GM12801 (cell line): ENCODE data around the gene TRAF3IP1.

ENCODE experiments used
- TF ChIP-seq, protein P1 (sequence below): IDR thresholded peaks from one replicate; pipeline ENCODE4 v1.5.1; 2011; ENCODE audit warnings: control low read depth; ENCODE audit not compliant: insufficient read length; ENCODE audit errors: extremely low read depth

Gene TRAF3IP1

DNA sequence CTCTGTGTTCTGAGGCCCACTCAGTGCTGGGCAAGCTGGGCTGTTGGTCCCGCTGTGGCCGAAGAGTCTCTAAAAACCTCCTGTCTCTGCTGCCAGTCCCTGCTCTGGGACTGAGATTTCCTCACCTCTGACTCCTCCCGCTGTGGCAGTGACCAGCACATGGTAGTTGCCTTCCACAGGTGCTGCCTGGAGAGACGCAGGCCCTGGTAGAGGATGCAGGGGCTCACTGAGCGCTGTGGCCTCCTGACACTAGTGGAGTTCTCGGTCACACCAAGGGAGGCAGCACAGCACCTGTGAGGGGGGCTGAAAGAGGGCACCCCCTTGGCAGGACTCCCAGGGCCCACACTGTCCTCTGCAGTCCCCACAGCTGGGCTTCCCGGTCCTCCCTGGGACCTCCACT, 102.6 kb downstream of the TRAF3IP1 start:
- TF ChIP-seq, protein P1, sequence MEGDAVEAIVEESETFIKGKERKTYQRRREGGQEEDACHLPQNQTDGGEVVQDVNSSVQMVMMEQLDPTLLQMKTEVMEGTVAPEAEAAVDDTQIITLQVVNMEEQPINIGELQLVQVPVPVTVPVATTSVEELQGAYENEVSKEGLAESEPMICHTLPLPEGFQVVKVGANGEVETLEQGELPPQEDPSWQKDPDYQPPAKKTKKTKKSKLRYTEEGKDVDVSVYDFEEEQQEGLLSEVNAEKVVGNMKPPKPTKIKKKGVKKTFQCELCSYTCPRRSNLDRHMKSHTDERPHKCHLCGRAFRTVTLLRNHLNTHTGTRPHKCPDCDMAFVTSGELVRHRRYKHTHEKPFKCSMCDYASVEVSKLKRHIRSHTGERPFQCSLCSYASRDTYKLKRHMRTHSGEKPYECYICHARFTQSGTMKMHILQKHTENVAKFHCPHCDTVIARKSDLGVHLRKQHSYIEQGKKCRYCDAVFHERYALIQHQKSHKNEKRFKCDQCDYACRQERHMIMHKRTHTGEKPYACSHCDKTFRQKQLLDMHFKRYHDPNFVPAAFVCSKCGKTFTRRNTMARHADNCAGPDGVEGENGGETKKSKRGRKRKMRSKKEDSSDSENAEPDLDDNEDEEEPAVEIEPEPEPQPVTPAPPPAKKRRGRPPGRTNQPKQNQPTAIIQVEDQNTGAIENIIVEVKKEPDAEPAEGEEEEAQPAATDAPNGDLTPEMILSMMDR, result no peak

DNA sequence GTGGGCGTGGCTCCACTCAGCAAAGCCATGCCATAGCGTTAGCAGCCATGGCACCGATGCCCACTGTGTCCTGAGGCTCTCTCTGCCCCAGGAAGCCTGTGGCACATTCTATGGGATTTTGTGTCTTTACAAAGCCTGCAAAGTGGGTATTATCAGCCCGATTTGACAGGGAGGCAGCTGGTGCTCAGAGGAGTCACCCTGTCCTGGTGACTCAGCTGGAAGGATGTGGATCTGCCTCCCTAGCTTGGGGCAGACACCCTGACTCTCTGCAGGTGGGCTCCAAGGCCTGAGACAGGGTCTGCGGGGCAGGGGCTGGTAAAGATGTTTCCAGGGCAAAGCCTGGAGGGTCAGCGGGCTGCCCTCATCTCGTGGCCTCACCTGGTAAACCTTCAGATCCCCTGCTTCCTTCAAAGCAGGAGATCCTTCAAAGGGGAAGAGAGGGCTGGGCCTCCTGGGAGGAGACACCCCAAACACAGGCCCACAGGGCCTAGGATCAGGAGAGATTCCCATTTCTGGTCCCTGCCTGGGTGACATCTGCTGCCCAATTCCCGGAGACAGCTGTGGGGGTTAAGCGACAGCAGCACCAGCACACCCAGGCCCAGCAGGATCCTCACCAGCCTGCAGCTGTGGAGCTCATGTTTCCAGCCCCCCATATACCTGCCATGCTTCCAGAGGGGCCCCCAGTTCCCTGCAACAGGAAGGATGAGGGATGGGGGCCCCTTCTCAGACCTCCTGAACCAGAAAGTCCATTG, 103.4 kb downstream of the TRAF3IP1 start:
- TF ChIP-seq, protein P1, result no peak

DNA sequence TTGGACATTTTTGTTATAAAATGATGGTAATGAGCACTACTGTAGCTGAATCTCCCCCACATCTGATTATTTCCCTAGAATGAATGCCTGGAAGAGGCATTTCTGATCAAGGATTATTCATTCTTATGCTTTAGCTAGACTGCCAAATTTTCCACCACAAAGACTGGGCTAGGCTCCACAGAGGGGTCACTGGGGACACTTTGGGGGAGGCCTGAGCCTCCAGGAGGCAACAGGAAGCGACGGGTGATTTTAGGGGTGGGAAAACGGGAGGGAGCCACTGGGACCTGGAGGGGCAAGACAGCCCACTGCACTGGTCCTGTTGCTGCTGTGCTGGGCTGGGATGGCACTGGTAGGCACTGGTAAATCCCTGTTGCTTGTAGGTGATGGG, 104.0 kb downstream of the TRAF3IP1 start:
- TF ChIP-seq, protein P1, result no peak

DNA sequence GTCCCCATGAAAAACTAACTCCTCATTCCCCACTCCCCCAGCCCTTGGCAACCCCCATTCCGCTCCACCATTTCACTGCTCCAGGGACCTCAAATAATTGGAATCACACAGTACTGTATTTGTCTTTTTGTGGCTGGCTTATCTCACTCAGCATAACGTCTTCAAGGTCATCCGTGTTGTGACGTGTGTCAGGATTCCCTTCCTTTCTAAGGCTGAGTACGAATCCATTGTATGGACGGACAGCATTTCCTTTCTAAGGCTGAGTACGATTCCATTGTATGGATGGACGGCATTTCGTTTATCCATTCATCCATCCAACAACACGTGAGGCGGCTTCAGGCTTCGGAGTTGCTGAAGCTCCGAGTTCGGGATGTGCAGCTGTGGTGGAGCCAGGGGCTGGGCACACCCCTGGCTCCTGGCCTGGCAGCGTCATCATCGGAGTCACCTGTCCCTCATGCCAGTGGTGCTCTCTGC, 105.2 kb downstream of the TRAF3IP1 start:
- TF ChIP-seq, protein P1, result no peak

DNA sequence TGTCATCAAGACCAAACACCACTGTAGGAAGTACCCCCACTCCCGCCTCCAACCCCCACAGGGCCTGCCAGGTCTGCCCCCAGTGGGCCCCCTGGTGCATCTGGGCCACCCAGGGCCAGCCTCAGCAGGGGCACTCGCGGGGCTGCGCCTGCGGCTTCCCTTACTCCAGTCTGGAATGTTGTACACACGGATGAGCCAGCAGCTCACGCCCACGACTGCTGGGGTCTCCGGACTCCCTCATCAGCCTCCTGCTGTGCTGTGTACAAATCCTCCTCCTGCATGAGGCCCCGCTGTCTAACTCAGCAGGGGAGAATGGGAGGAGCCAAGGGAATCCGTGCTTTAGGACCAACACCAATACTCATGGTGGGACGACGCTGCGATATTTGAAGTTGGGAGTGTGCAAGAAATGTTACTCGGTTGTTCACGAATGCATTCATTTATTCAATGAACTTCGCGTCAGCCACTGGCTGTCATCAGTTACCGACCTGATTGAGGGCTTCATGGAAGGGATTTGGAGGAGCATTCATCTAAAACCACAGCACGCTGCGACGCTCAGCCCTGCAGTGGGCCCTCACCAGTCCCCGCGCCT, 105.8 kb downstream of the TRAF3IP1 start:
- TF ChIP-seq, protein P1, result no peak

DNA sequence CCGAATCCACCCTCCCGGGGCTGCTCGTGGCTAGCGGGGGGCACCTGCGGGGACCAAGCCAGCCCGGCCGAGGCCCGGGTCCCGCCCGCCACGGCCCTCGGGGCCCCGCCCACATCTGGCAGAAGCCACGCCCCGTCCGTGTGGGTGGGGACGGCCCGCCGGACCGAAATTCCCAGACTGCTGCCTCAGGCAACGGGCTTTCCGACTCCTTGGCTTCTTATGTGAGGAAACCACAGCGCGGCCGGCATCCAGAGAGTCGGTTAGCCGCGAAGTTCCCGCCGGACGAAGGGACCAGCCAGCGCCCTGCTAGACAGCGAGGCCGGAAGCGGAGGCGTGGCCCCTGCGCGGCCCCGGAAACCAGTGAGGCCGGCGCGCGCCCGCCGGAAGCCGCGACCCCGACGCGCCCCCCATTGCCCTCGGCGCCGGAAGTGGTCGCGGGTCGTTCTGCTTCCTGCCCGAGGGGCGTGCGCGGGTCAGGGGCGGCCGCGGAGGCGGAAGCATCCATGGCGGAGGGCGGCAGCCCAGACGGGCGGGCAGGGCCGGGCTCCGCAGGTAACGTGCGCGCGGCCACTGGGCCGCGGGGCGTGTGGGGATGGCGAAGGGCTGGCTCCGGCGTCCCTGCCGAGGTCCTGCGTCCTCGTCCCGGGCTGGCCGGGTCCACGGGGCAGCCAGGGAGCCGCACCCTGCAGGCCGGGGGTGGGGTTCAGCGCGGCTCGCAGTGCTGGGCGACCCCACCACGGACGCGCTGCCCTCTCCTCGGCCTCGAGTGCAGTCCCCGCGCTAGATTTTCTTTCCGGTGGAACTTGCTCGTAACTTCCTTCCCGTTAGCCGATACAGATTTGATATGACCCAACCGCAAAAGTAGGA, 106.5 kb downstream of the TRAF3IP1 start, which contains the start of gene ASB1:
ASB1 (plus strand) TSS at position 360 of the 867 bp plus-strand sequence; CDS start at position 504, 144 bp downstream.
- TF ChIP-seq, protein P1, result no peak
